IPS DF 4.7 (cell line): ENCODE results near the gene ERC1.
"Not testable (repeated sequence)": the region's sequence is repeated elsewhere in the genome, so short reads cannot be mapped to it uniquely, and the experiment has no call there.

Experiments
- DNase-seq: peaks from one replicate; pipeline ENCODE4 v3.0.0-alpha.2; 2013; ENCODE audit warnings: low spot score; ENCODE audit errors: extremely low read depth

Gene ERC1

DNA sequence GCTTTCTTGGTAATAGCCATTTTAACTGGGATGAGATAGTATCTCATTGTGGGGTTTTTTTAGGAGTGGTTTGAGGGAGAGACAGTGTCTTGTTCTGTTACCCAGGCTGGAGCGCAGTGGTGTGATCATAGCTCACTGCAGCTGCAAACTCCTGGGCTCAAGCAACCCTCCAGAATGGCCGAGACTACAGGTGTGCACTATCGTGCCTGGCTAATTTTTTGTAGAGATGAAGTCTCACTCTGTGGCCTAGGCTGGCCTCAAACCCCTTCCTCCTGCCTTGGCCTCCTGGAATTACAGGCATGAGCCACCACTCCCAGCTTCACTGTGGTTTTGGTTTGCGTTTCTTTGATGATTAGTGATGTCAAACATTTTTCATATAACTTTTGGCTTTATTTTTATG is 293.6 kb downstream of the ERC1 start:
- no peak for DNase-seq

DNA sequence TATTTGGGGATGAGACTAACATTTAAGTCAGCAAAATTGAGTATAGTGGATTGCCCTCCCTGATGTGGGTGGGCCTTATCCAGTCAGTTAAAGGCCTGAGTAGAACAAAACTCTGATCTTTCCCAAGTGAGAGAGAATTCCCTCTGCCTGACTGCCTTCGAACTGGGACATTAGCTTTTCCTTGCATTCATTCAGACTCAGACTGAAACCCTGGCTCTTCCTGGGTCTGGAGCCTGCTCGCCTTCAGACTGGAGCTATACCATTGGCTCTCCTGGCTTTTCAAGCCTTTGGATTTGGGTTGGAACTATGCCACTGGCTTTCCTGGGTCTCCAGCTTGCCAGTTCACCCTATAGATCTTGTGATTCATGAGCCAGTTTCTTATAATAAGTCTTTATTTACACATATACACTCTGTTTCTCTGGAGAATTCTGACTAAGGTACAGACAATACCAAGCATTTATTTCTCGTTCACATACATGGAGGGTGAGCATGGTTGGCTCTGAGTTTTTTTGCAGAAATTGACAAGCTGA is 296.5 kb downstream of the ERC1 start:
- DNase-seq, result no peak

GRCh38 chr12:1288333-1288732 is 297.3 kb downstream of the ERC1 start:
- no peak for DNase-seq

GRCh38 chr12:1289371-1290155 is 298.5 kb downstream of the ERC1 start:
- no peak for DNase-seq

DNA sequence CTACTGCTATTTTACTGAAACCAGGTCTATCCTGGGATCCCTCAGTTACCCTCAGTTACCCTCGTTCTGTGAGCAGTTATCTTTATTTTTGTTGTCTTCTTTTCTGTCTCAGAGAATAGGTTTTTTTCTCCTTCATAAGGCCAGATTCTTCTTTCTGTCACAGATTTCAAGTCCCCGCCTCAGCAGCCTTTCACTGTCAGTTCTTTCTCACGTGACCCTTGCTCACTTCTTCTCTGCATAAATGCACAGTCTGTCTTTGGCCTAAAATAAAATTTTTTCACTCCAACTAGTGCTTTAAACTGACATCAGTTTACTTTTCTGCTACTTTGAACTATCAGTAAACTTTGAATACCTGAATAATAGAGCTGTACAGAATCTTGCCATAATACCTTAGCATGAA is 299.7 kb downstream of the ERC1 start:
- no peak for DNase-seq

- no peak for DNase-seq
Observed at GRCh38 chr12:1291601-1292332, 300.7 kb downstream of the ERC1 start.

GRCh38 chr12:1293901-1294300 is 302.9 kb downstream of the ERC1 start:
- no peak for DNase-seq

- no peak for DNase-seq
Observed at GRCh38 chr12:1297206-1297605, 306.2 kb downstream of the ERC1 start.

DNA sequence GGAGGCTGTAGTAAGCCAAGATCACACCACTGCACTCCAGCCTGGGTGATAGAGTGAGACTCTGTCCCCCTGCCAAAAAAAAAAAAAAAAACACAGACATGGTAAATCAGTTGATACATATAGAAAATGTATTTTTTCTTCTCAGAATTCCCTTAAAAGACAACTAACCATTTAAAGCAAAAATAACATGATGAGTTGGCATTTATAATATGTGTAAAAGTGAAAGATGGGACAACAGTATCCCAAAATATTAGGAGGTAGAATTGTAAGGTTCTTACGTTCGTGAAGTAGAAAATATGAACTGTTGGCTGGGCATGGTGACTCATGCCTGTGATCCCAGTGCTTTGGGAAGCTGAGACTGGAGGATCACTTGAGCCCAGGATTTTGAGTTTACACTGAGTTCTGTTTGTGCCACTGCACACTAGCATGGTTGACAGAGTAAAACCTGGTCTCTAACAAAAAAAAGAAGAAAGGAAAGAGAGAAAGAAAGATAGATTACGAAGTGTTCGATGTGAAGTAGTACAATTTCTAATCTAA is 306.7 kb downstream of the ERC1 start:
- no peak for DNase-seq

GRCh38 chr12:1300460-1300859 is 309.4 kb downstream of the ERC1 start:
- DNase-seq, result no peak

GRCh38 chr12:1302201-1302870 is 311.3 kb downstream of the ERC1 start:
- DNase-seq, result no peak

- DNase-seq, result no peak
Observed at GRCh38 chr12:1305063-1305434, 314.0 kb downstream of the ERC1 start.

- no peak for DNase-seq
Observed at GRCh38 chr12:1305791-1306500, 314.9 kb downstream of the ERC1 start.

GRCh38 chr12:1306817-1307216 is 315.8 kb downstream of the ERC1 start:
- no peak for DNase-seq

DNA sequence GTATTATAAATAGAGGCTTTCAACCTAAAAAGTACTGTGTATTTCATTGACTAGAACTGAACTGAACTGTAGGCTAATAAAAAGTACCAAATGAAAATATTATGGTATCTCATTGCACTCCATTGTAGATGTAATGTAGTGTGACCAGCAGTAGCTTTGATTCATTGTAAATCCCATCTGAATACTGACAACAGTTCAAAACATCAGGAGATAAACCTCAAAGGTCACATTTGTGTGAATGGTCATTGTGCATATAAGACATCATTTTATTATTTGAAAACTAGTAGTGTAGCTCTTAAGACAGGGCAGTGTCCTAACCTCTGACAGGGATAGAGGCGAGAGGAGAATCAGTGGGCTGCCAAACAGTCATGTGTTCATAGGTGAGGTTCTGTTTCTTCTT is 316.8 kb downstream of the ERC1 start:
- no peak for DNase-seq

DNA sequence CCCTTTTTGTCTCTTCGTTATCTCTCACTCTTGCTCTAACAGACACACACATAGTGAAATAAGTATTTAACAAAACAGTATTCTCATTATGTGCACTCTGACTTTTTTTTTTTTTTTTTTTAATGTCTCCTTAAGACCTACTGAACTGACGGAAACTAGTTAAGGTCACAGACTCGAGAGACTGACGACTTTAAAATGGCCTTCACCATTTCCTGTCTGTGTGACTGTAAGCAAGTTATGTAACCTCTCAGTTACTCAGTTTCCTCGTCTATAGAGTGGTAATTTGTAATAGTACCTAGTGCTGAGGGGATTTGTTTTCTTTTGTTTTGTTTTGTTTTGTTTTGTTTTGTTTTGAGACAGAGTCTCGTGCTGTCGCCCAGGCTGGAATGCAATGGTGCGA is 318.6 kb downstream of the ERC1 start:
- DNase-seq, result no peak

DNA sequence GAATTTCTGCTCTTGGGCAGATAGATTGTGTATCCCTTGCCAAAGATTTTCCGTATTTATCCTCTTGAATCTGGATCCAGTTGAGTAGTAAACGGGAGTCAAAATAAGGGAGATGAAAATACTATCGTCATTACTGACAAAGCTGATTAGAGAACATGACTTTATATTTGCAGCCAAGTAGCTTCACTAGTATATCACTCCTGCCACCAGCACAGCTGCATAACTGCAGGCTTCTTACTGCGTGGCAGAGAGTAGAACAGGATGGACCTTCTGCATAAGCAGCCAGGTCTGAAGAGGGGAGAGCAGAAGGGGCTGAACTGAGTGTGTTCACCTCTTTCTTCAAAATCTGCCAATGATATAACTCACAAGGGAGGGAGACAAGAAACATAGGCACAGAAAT is 319.6 kb downstream of the ERC1 start:
- no peak for DNase-seq

DNA sequence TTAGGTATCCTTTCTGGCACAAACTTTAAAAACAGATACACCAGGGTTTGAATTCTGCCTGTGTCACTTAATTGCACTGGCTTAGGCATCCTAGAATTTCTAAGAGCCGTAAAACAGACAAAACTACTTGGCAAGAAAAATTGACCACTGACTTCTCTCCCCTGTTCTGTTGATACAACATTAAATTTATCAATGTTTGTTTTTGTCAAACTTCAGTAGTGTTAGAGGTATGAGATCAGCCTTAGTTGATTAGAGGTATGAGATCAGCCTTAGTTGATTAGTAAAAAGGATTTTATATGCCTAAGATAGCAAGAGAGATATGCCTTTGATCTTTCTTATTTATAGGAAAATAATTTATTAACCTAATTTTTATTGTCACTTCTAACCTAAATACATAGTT is 320.1 kb downstream of the ERC1 start:
- no peak for DNase-seq

GRCh38 chr12:1313906-1314305 is 322.9 kb downstream of the ERC1 start:
- DNase-seq, result no peak

DNA sequence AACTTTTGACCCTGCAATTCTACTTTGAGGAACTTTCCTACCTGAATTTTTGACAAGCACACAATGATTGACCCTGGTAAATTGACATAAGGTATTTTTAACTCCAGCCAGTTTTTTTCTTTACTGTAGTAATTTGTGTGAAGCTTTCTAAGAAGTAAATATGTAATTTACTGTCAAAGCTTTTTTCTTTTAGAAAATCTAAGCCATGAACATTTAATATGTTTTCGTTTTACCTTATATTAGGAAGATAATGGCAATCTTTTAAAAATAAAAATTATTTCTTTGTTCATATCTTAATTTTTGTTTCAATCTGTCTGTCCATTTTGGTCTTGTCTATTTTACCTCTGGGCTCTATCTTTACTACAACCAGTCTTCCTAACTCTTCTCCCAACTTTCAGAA is 323.5 kb downstream of the ERC1 start:
- DNase-seq, result no peak

DNA sequence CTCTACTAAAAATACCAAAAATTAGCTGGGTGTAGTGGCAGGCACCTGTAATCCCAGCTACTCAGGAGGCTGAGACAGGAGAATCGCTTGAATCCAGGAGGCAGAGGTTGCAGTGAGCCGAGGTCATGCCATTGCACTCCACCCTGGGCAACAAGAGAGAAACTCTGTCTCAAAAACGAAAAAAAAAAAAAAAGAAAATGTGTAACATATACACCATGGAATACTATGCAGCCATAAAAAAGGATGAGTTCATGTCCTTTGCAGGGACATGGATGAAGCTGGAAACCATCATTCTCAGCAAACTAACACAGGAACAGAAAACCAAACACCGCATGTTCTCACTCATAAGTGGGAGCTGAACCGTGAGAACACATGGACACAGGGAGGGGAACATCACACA is 326.0 kb downstream of the ERC1 start:
- not testable (repeated sequence) for DNase-seq
